Kidney (tissue), 14 donors: ENCODE results near the gene MSL1. TPM values are rescaled to one million over a fixed set of nuclear protein-coding genes. Genes with fewer than 3 reads are reported as not detected.

ENCODE experiments used
- DNase-seq, 5 donors: peaks; one replicate each; pipeline ENCODE4 v3.0.0-alpha.2; 2013 to 2020
- FAIRE-seq: peaks from 2 replicates; lab custom pipeline; 2012; peaks lifted over from hg19 to GRCh38; lab: Jason Lieb, UNC
- H3K27ac ChIP-seq, 2 donors: one replicate each; pipeline ENCODE4 v1.7.0; 2013; ENCODE audit warnings: low read depth in 2 of 2, low read length in 2 of 2, inconsistent platforms in 1 of 2
- H3K27me3 ChIP-seq: one replicate; pipeline ENCODE4 v1.7.1; 2013; ENCODE audit warnings: low read length, inconsistent platforms; ENCODE audit not compliant: control insufficient read depth, insufficient read depth
- H3K36me3 ChIP-seq, 3 donors: one replicate each; pipeline versions ENCODE4 v1.7.0 to v1.7.1; 2013; ENCODE audit warnings: low read length in 3 of 3, control low read depth in 1 of 3, inconsistent platforms in 1 of 3; ENCODE audit not compliant: insufficient read depth in 3 of 3, control insufficient read depth in 2 of 3
- H3K4me1 ChIP-seq, 3 donors: one replicate each; pipeline versions ENCODE4 v1.7.0 to v1.7.1; 2013; ENCODE audit warnings: low read length in 3 of 3, inconsistent platforms in 1 of 3, low read depth in 1 of 3; ENCODE audit not compliant: control insufficient read depth in 2 of 3, insufficient read depth in 2 of 3
- H3K4me3 ChIP-seq, 3 donors: one replicate each; pipeline versions ENCODE4 v1.7.0 to v1.8.1; 2013; ENCODE audit warnings: low read length in 3 of 3, control low read depth in 1 of 3, inconsistent platforms in 1 of 3
- H3K9ac ChIP-seq, 3 donors: one replicate each; pipeline versions ENCODE4 v1.7.0 to v1.7.1; 2013; ENCODE audit warnings: low read length in 3 of 3, control low read depth in 1 of 3, inconsistent platforms in 1 of 3
- H3K9me3 ChIP-seq, 3 donors: one replicate each; pipeline versions ENCODE4 v1.7.0 to v1.7.1; 2013; ENCODE audit warnings: low read length in 3 of 3, control low read depth in 1 of 3, inconsistent platforms in 1 of 3; ENCODE audit not compliant: control insufficient read depth in 2 of 3, insufficient read depth in 1 of 3
- CTCF ChIP-seq: IDR thresholded peaks from 3 replicates; pipeline ENCODE4 v1.5.1; 2012; ENCODE audit warnings: mild to moderate bottlenecking, moderate library complexity, borderline replicate concordance; ENCODE audit not compliant: insufficient read depth; ENCODE audit errors: extremely low read depth
- intact Hi-C: fragments of 100-400 bp; cut with DNase I; formaldehyde crosslinking; loops from one replicate; pipeline ENCODE4 v1.11.1; 2022
- polyA plus RNA-seq: library from polyadenylated mRNA; stranded (reverse); fragments of 350-450 nt; fragmentation: Illumina TruSeq; extraction: RNeasy Lipid Tissue Mini Kit (QIAGEN cat#74804); gene quantifications from one replicate; pipeline ENCODE4 v1.2.3, GENCODE V29; 2014; ENCODE audit warnings: low read depth, low replicate concordance; ENCODE audit not compliant: insufficient read depth
- total RNA-seq: library from RNA; stranded (reverse); fragmentation: NEBNext Ultra II Directional; extraction: Animal tissue kit (Norgen Biotek cat#: 25700); gene quantifications from one replicate; pipeline ENCODE4 v1.2.1, GENCODE V29; 2021
- donor health status: control.
- donor health status: control.
- donor health status: control.
- donor health status: control.
- donor health status: control.
- donor health status: DM: yes; HTN: yes; CAD: no.
- donor health status: Normal renal cell carcinoma (clear cell type).

The MSL1 gene
- total and polyA plus RNA-seq, 2 donors from 2014 or later, result 34.9 to 75.4 TPM

GRCh38 chr17:40107522-40108174 is 14.1 kb upstream of the MSL1 start:
- peak overlapping the region; percentile 94 to 96 for H3K27ac ChIP-seq
- no peak for FAIRE-seq
- peak overlapping the region in 1 of 3 donors; percentile 21 for H3K4me3 ChIP-seq
- intact Hi-C loops, result no loop called here
- H3K9ac ChIP-seq, result peak overlapping the region in 2 of 3 donors; percentile 63 to 67
- no peak for TF ChIP-seq CTCF
- H3K9me3 ChIP-seq, result no peaks in the 10 kb centered on the region
- H3K27me3 ChIP-seq, result no peaks in the 10 kb centered on the region
- no peaks in the 10 kb centered on the region for H3K36me3 ChIP-seq
- peak in 2 of 5 donors; percentile 46 to 76 for DNase-seq
- peaks cover 18 to 77% (median 60%) of the 10 kb centered on the region in 3 donors for H3K4me1 ChIP-seq

- peaks cover 22 to 76% (median 56%) of the 10 kb centered on the region in 3 donors for H3K4me1 ChIP-seq
- H3K9me3 ChIP-seq, result no peaks in the 10 kb centered on the region
- no peak for TF ChIP-seq CTCF
- H3K9ac ChIP-seq, result peak overlapping the region in 1 of 3 donors; percentile 48
- peak in 2 of 5 donors; percentile 45 to 54 for DNase-seq
- FAIRE-seq, result no peak
- H3K36me3 ChIP-seq, result no peaks in the 10 kb centered on the region
- no peaks in the 10 kb centered on the region for H3K27me3 ChIP-seq
- no peak overlapping the region for H3K4me3 ChIP-seq
- intact Hi-C loops, result no loop called here
- H3K27ac ChIP-seq, result peak overlapping the region; percentile 94 to 96
Observed at GRCh38 chr17:40108970-40109824, 12.6 kb upstream of the MSL1 start.

GRCh38 chr17:40110026-40110845 is 11.5 kb upstream of the MSL1 start:
- Histone ChIP-seq H3K27ac (peak overlapping the region; percentile 83 to 95), H3K4me1 (peaks cover 22 to 68% (median 56%) of the 10 kb centered on the region in 3 donors), H3K4me3 (no peak overlapping the region), H3K9ac (peak overlapping the region in 2 of 3 donors; percentile 46 to 59), H3K9me3 (no peaks in the 10 kb centered on the region), H3K27me3 (no peaks in the 10 kb centered on the region), H3K36me3 (no peaks in the 10 kb centered on the region)
- intact Hi-C loops, result loop anchor here (5.0 kb wide), 1 partner anchor 38 kb away; no protein-coding TSS in a partner anchor
- DNase-seq (peak in 3 of 5 donors; percentile 12 to 69 (median 53)), FAIRE-seq (no peak)
- TF ChIP-seq CTCF, result no peak
